Osteocyte (in vitro differentiated cells): Measurements from ENCODE around the gene FKBP4. TPM values are rescaled to one million over a fixed set of nuclear protein-coding genes. Genes with fewer than 3 reads are reported as not detected.
A peak's percentile ranks its signal among the peaks of the same experiment; 100 is the strongest.

Source experiments
- DNase-seq: peaks from one replicate; pipeline ENCODE4 v3.0.0; 2021; ENCODE audit warnings: mixed read lengths; ENCODE audit not compliant: unreplicated experiment; ENCODE audit errors: extremely low spot score
- H3K27ac Mint-ChIP-seq: one replicate; pipeline ENCODE4 v1.8.0; 2021; ENCODE audit warnings: mild to moderate bottlenecking, mixed read lengths; ENCODE audit not compliant: unreplicated experiment
- H3K27me3 Mint-ChIP-seq: one replicate; pipeline ENCODE4 v1.8.0; 2021; ENCODE audit warnings: mixed read lengths; ENCODE audit not compliant: unreplicated experiment
- H3K36me3 Mint-ChIP-seq: one replicate; pipeline ENCODE4 v1.8.0; 2021; ENCODE audit warnings: mixed read lengths; ENCODE audit not compliant: unreplicated experiment
- H3K4me1 Mint-ChIP-seq: one replicate; pipeline ENCODE4 v1.8.0; 2021; ENCODE audit warnings: mixed read lengths; ENCODE audit not compliant: unreplicated experiment
- H3K4me3 Mint-ChIP-seq: one replicate; pipeline ENCODE4 v1.8.0; 2021; ENCODE audit warnings: mild to moderate bottlenecking, moderate library complexity, mixed read lengths; ENCODE audit not compliant: unreplicated experiment
- H3K9me3 Mint-ChIP-seq: one replicate; pipeline ENCODE4 v1.8.0; 2021; ENCODE audit warnings: mixed read lengths; ENCODE audit not compliant: unreplicated experiment
- total RNA-seq: library from RNA; stranded (reverse); gene quantifications from 2 replicates; pipeline ENCODE4 v1.2.1, GENCODE V29; 2021
- TF ChIP-seq, protein P1 (sequence below): fragments of 200-600 bp; sonication (generic); IDR thresholded peaks from 2 replicates; pipeline ENCODE4 v1.5.0; 2021; ENCODE audit warnings: antibody characterized with exemption, mild to moderate bottlenecking, moderate library complexity

The FKBP4 gene
- total RNA-seq, 1 donor from 2014 or later: 43.3 TPM

- peak within 1 kb of the TSS; percentile 100 for H3K27ac Mint-ChIP-seq
- H3K4me1 Mint-ChIP-seq: peaks cover 18% of the 10 kb centered on the region
- peak within 1 kb of the TSS; percentile 100 for H3K4me3 Mint-ChIP-seq
- no peaks in the 10 kb centered on the region for H3K36me3 Mint-ChIP-seq
- no peaks in the 10 kb centered on the region for H3K27me3 Mint-ChIP-seq
- TF ChIP-seq, protein P1, sequence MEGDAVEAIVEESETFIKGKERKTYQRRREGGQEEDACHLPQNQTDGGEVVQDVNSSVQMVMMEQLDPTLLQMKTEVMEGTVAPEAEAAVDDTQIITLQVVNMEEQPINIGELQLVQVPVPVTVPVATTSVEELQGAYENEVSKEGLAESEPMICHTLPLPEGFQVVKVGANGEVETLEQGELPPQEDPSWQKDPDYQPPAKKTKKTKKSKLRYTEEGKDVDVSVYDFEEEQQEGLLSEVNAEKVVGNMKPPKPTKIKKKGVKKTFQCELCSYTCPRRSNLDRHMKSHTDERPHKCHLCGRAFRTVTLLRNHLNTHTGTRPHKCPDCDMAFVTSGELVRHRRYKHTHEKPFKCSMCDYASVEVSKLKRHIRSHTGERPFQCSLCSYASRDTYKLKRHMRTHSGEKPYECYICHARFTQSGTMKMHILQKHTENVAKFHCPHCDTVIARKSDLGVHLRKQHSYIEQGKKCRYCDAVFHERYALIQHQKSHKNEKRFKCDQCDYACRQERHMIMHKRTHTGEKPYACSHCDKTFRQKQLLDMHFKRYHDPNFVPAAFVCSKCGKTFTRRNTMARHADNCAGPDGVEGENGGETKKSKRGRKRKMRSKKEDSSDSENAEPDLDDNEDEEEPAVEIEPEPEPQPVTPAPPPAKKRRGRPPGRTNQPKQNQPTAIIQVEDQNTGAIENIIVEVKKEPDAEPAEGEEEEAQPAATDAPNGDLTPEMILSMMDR: no peak
- DNase-seq: peak; percentile 97
- H3K9me3 Mint-ChIP-seq: no peaks in the 10 kb centered on the region
Measured at GRCh38 chr12:2812290-2813213, 17.8 kb downstream of the FKBP4 start, which contains the start of gene ITFG2. TSS of gene ITFG2 (plus strand) at chr12:2812668. CDS start at chr12:2812761, 93 bp downstream.

GRCh38 chr12:2813214-2814185 lies 18.7 kb downstream of the FKBP4 start:
- peaks cover 18% of the 10 kb centered on the region for H3K4me1 Mint-ChIP-seq
- no peaks in the 10 kb centered on the region for H3K27me3 Mint-ChIP-seq
- H3K36me3 Mint-ChIP-seq: peaks cover 8% of the 10 kb centered on the region
- H3K9me3 Mint-ChIP-seq: no peaks in the 10 kb centered on the region
- H3K4me3 Mint-ChIP-seq: peak overlapping the region; percentile 100
- TF ChIP-seq, protein P1: peak; percentile 76
- DNase-seq: no peak
- peak overlapping the region; percentile 100 for H3K27ac Mint-ChIP-seq

- Mint-ChIP-seq H3K27ac (no peak overlapping the region), H3K36me3 (peaks cover 34% of the 10 kb centered on the region), H3K4me3 (no peak overlapping the region), H3K9me3 (no peaks in the 10 kb centered on the region), H3K27me3 (no peaks in the 10 kb centered on the region), H3K4me1 (no peaks in the 10 kb centered on the region)
- no peak for DNase-seq
- TF ChIP-seq, protein P1: no peak
Measured at GRCh38 chr12:2819810-2820209, 25.0 kb downstream of the FKBP4 start.

GRCh38 chr12:2820432-2820831 lies 25.7 kb downstream of the FKBP4 start:
- H3K4me1 Mint-ChIP-seq: no peaks in the 10 kb centered on the region
- H3K36me3 Mint-ChIP-seq: peaks cover 39% of the 10 kb centered on the region
- no peak for DNase-seq
- H3K27ac Mint-ChIP-seq: no peak overlapping the region
- TF ChIP-seq, protein P1: no peak
- no peaks in the 10 kb centered on the region for H3K9me3 Mint-ChIP-seq
- no peaks in the 10 kb centered on the region for H3K27me3 Mint-ChIP-seq
- no peak overlapping the region for H3K4me3 Mint-ChIP-seq
